Psoas muscle (tissue), 8 donors: ENCODE data around the gene AKT2. TPM values are rescaled to one million over a fixed set of nuclear protein-coding genes. Genes with fewer than 3 reads are reported as not detected.

ENCODE experiments used
- ATAC-seq, 4 donors: fragments of 200-7000 bp; cut with Tn5 transposase; one replicate each; pipeline ENCODE4 v1.9.1; 2020; ENCODE audit warnings: moderate library complexity in 3 of 4, mild to moderate bottlenecking in 2 of 4
- DNase-seq, 2 donors: peaks; one replicate each; pipeline ENCODE4 v3.0.0-alpha.2; 2020
- H3K27ac ChIP-seq: fragments of 200-600 bp; one replicate; pipeline ENCODE4 v1.8.0; 2022
- H3K27me3 ChIP-seq, 3 donors: fragments of 200-600 bp in 1 of 3; one replicate each; pipeline versions ENCODE4 v1.6.1 to v1.8.0; 2013 to 2022; ENCODE audit warnings: low read length in 2 of 3, mild to moderate bottlenecking in 2 of 3, moderate library complexity in 1 of 3; ENCODE audit not compliant: insufficient read depth in 3 of 3
- H3K36me3 ChIP-seq, 2 donors: fragments of 200-600 bp in 1 of 2; one replicate each; pipeline versions ENCODE4 v1.6.1 to v1.8.0; 2013 to 2022; ENCODE audit warnings: low read depth in 1 of 2, mild to moderate bottlenecking in 1 of 2, moderate library complexity in 1 of 2; ENCODE audit not compliant: insufficient read depth in 1 of 2
- H3K4me1 ChIP-seq: fragments of 200-600 bp; one replicate; pipeline ENCODE4 v1.8.0; 2022
- H3K4me3 ChIP-seq: fragments of 200-600 bp; one replicate; pipeline ENCODE4 v1.8.0; 2022; ENCODE audit warnings: mild to moderate bottlenecking
- H3K9me3 ChIP-seq: fragments of 200-600 bp; one replicate; pipeline ENCODE4 v1.8.0; 2022
- WGBS, 3 donors: extraction: QIAGEN DNeasy Blood & Tissue Kit; methylation state at CpG; one replicate each; pipeline versions ENCODE4 v1.1.6 to v1.1.7; 2013; 5-methylcytosine and 5-hydroxymethylcytosine counted together
- intact Hi-C, 2 donors: fragments of 100-400 bp; cut with DNase I; formaldehyde crosslinking; loops; one replicate each; pipeline versions ENCODE4 v1.11.0 to v1.14.2; 2022
- polyA plus RNA-seq, 3 donors: library from polyadenylated mRNA; stranded (reverse); fragments of 200-250 nt; gene quantifications; one replicate each; pipeline ENCODE4 v1.2.3, GENCODE V29; 2013
- total RNA-seq, 4 donors: library from RNA; stranded (reverse); fragmentation: NEBNext Ultra II Directional in 2 of 4; extraction: Animal tissue kit (Norgen Biotek cat#: 25700) in 2 of 4; gene quantifications; one replicate each; pipeline versions ENCODE4 v1.2.1 to v1.2.4, GENCODE V29; 2021 to 2023
- TF ChIP-seq, protein P1 (sequence below): fragments of 200-600 bp; IDR thresholded peaks from one replicate; pipeline ENCODE4 v1.8.0; 2022; ENCODE audit warnings: antibody characterized with exemption
- donor health status: healthy with polysubstance abuse.
- donor health status: DM: no; HTN: no; CAD: no; lungs with moderate emphysema.
- donor health status: Bipolar disorder and iron deficiency.
- donor health status: healthy.
- donor health status: DM: yes; HTN: yes; CAD: no.
- donor health status: DM: no; HTN: no; CAD: no.
- donor health status: DM: no; HTN: no; CAD: no.
- donor health status: DM: yes; HTN: yes; CAD: no.

AKT2 gene
- total and polyA plus RNA-seq, 7 donors, result 81.8 to 194 (median 139) TPM

GRCh38 chr19:40224342-40225150, 60.6 kb downstream of the AKT2 start:
- intact Hi-C loops, result loop anchor here in 1 of 2 donors (5.0 kb wide), 1 partner anchor 82 kb away; no protein-coding TSS in a partner anchor
- peaks cover 17% of the 10 kb centered on the region for H3K4me1 ChIP-seq
- TF ChIP-seq, protein P1, sequence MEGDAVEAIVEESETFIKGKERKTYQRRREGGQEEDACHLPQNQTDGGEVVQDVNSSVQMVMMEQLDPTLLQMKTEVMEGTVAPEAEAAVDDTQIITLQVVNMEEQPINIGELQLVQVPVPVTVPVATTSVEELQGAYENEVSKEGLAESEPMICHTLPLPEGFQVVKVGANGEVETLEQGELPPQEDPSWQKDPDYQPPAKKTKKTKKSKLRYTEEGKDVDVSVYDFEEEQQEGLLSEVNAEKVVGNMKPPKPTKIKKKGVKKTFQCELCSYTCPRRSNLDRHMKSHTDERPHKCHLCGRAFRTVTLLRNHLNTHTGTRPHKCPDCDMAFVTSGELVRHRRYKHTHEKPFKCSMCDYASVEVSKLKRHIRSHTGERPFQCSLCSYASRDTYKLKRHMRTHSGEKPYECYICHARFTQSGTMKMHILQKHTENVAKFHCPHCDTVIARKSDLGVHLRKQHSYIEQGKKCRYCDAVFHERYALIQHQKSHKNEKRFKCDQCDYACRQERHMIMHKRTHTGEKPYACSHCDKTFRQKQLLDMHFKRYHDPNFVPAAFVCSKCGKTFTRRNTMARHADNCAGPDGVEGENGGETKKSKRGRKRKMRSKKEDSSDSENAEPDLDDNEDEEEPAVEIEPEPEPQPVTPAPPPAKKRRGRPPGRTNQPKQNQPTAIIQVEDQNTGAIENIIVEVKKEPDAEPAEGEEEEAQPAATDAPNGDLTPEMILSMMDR, result no peak
- no peaks in the 10 kb centered on the region for H3K36me3 ChIP-seq
- WGBS, 3 donors, result 78 to 86% (median 80%) methylated on average over 32 of the region's 32 CpGs
- no peaks in the 10 kb centered on the region for H3K9me3 ChIP-seq
- H3K4me3 ChIP-seq, result no peak overlapping the region
- H3K27me3 ChIP-seq, result peaks cover 0 to 63% (median 18%) of the 10 kb centered on the region in 3 donors
- H3K27ac ChIP-seq, result no peak overlapping the region
- ATAC-seq (no peak), DNase-seq (no peak)

DNA sequence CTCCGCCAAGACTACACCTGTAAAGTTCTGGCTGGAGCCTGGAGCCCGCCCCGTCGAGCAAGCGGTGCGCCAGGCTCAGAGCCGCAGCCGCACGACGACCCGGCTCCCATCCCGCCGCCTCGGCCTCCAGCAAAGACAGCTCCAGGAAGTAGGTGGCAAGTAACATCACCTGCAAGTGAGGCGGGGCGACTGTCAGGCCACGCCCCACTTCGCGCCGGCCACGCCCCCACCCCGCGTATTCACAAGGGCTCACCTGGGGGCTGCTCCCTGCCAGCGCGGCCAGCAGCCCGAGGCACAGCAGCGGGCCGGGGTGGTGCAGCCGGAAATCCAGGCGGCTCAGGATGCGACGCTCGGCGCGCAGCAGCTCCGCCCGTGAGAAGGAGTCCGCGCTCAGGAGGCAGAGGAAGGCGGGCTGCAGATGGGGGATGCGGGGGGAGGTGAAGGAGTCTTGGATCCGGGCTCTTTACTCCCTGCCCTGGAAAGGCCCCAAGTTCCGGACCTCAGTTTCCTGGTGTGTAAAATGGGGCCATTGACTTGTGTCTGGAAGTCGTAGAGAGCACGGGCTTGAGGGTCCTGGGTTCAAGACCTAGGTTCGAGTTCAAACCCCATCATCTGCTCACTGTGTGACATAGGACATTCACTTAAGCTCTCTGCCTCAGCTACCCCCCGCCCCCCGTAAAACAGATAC, 61.9 kb downstream of the AKT2 start:
- intact Hi-C loops, result loop anchor here in 1 of 2 donors (5.0 kb wide), 1 partner anchor 81 kb away; no protein-coding TSS in a partner anchor
- DNase-seq (no peak), ATAC-seq (no peak)
- Histone ChIP-seq H3K9me3 (no peaks in the 10 kb centered on the region), H3K27me3 (peaks cover 0 to 70% (median 21%) of the 10 kb centered on the region in 3 donors), H3K36me3 (no peaks in the 10 kb centered on the region), H3K4me3 (no peak overlapping the region), H3K27ac (no peak overlapping the region), H3K4me1 (peaks cover 15% of the 10 kb centered on the region)
- TF ChIP-seq, protein P1, result no peak
- WGBS, 3 donors, result 19 to 22% (median 21%) methylated on average over 47 to 48 of the region's 48 CpGs

GRCh38 chr19:40221858-40222619, 63.1 kb downstream of the AKT2 start:
- peaks cover 18% of the 10 kb centered on the region for H3K4me1 ChIP-seq
- TF ChIP-seq, protein P1, result peak; percentile 87
- H3K27ac ChIP-seq, result no peak overlapping the region
- intact Hi-C loops, result loop anchor here (2.0 to 5.0 kb wide), 2 partner anchors 80 to 81 kb away; no protein-coding TSS in a partner anchor
- H3K36me3 ChIP-seq, result no peaks in the 10 kb centered on the region
- DNase-seq (peak; percentile 79 to 84), ATAC-seq (peak; percentile 80 to 87 (median 84))
- H3K9me3 ChIP-seq, result no peaks in the 10 kb centered on the region
- H3K4me3 ChIP-seq, result no peak overlapping the region
- H3K27me3 ChIP-seq, result peaks cover 0 to 79% (median 27%) of the 10 kb centered on the region in 3 donors
- 52 to 64% (median 58%) methylated on average over 41 of the region's 41 CpGs for WGBS, 3 donors

DNA sequence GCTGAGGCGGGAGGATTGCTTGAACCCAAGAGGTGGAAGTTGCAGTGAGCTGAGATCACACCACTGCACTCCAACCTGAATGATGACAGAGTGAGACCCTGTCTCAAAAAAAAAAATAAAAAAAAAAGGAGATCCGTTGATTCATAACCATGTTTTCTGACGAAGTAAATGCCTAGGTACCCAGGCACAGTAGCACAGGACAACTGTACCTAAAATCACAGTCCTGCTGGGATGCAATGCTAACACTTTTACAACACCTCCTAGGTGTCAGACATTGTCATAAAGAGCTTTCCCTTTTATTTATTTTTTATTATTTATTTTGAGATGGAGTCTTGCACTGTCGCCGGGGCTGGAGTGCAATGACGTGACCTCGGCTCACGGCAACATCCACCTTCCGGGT, 64.5 kb downstream of the AKT2 start:
- Histone ChIP-seq H3K27me3 (peaks cover 0 to 77% (median 21%) of the 10 kb centered on the region in 3 donors), H3K9me3 (no peaks in the 10 kb centered on the region), H3K36me3 (no peaks in the 10 kb centered on the region), H3K4me1 (peaks cover 9% of the 10 kb centered on the region), H3K4me3 (no peak overlapping the region), H3K27ac (no peak overlapping the region)
- TF ChIP-seq, protein P1, result no peak
- intact Hi-C loops, result loop anchor here (2.0 to 5.0 kb wide), 2 partner anchors 78 to 80 kb away; no protein-coding TSS in a partner anchor
- no peak for DNase-seq
- WGBS, 3 donors, result 82 to 88% (median 83%) methylated on average over 9 of the region's 9 CpGs
- no peak for ATAC-seq
